ENCODE data around the gene AP5Z1.

AP5Z1 gene

DNA sequence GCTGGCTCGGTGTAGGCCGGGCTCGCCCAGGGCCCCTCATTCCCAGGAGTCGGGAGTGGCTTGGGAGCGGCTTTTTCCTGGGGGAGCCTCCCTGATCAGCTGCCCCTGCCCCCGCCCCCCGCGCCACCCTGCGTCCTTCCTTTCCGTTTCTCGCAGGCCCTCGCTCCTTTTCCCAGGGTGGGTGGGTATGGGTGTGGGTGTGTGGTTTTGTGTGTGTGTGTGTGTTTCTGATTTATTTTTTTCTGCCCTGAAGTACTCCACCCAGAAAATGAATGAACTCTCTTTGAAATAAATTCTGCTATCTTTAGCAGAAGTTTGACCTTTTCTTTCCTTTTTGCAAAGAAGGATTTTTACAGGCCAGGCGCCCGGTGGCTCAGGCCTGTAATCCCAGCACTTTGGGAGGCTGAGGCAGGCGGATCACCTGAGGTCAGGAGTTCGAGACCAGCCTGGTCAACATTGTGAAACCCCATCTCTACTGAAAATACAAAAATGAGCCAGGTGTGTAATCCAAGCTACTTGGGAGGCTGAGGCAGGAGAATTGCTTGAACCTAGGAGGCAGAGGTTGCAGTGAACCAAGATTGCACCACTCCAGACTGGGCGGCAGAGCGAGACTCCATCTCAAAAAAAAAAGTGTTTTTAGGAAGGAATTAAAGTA lies 30.0 kb upstream of the AP5Z1 start:
- no peak for DNase-seq (ENCODE audit: low read depth, low spot score)

DNA sequence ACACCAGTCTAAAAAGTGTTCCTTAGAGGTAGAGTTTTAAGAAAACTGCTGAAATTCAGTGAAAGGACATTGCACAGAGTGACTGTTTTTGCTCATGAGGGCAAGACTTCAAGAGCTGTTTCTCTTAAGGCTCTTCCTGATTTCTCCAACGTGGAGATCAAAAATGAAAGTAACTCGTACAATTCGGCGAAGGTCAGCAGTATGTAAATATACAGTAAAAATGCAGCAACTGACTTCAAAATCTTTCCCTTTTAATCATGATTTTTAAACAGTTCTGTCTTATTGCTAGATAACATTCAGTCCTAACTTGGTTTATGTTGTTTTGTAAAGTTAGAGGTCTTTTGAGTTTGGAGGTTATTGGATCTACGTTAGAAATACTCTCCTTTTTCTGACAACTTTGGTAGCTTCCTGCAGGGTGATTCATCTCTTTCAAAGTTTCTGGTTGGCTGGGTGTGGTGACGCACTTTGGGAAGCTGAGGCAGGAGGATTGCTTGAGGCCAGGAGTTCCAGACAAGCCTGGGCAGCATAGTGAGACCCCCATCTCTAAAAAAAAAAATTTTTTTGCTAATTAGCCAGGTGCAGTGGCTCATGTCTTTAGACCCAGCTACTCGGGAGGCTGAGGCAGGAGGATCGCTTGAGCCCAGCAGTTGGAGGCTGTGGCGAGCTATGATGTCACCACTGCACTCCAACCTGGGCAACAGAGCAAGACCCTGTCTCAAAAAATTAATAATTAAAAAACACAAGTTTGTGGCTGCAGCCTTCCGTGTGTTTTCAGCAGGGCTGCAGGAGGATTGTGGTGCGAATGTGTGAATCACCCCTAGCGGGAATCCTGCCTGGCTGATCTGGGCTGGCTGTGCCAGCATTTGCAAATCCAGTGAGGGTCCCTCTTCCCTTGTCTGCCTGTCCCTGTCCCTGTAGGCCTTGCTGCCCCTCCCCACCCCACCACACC lies 29.2 kb upstream of the AP5Z1 start:
- peak; percentile 24 for DNase-seq (ENCODE audit: low read depth, low spot score)
- H3K27ac ChIP-seq: peak overlapping the region; percentile 98

More for the DNA sequence above, 30.0 kb upstream of the AP5Z1 start:
- H3K27ac ChIP-seq: peak overlapping the region; percentile 98

GRCh38 chr7:4747013-4747412 lies 28.4 kb upstream of the AP5Z1 start:
- no peak for DNase-seq (ENCODE audit: low read depth, low spot score)
- H3K27ac ChIP-seq: peak overlapping the region; percentile 98

DNA sequence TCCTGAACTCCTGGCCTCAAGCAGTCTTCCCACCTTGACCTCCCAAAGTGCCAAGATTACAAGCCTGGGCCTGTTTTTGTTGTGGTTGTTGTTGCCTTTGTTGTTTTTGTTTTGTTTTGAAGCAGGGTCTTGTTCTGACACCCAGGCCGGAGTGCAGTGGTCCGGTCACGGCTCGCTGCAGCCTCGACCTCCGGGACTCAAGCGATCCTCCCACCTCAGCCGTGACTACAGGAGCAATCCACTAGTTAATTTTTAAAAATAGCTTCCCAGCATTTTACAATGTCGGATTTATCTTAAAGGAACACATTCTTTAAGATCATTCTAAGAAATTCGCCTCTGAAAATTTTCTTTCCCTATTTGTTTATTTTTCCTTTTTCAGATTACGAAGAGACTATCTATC lies 27.7 kb upstream of the AP5Z1 start:
- no peak for DNase-seq (ENCODE audit: low read depth, low spot score)
- no peak overlapping the region for H3K27ac ChIP-seq

DNA sequence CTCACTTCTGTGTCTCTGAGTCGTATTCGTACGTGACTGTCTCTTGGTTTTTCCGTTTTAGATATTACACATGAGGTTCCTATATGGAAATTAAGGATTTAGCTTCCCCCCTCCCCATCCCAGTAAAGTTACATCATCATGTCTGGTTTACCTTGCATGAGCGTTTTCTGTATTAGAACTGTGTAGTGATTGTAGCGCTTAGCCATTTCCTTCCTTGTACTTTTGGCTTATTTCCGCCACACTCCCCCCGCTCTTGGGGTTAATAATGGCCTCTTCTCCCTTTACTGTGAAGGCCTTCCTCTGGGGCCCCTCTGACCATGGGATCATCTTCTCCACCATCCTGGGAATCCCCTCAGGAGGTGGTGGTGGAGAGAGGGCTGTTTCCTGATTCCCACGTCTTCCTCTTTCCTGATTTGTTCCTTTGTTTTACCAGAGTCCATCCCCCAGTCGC lies 27.2 kb upstream of the AP5Z1 start:
- no peak for DNase-seq (ENCODE audit: low read depth, low spot score)
- H3K27ac ChIP-seq: no peak overlapping the region

GRCh38 chr7:4749363-4749762 lies 26.1 kb upstream of the AP5Z1 start:
- DNase-seq (ENCODE audit: low read depth, low spot score): no peak
- H3K27ac ChIP-seq: no peak overlapping the region

- H3K27ac ChIP-seq: no peak overlapping the region
- DNase-seq (ENCODE audit: low read depth, low spot score): no peak
These were observed 25.6 kb upstream of the AP5Z1 start for GRCh38 chr7:4749798-4750197.

DNA sequence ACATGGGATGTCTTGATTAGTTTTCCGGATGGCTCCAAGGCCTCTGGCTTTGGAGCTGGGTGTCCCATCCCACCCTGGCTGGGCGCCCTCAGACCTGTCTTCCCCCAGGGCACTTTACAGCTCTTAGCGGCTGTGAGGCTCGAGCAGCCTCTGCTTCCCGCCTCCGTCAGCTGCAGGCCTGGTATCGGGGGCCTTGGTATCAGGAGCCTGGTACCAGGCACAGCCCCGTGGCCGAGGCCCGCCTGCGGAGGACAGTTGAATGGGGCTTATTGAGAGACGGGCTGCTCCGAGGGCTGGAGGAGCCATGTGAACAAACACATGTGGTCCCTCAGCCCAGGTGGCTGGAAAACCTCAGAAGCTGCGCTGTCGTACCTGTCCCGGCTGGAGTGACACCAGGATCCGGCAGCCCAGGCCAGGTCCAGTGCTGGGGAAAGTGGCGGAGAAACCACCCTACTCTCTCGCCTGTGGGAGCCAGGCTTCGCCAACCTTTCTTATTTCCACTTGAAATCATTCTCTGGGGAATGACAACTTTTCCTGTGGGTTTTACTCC lies 23.9 kb upstream of the AP5Z1 start:
- no peak overlapping the region for H3K27ac ChIP-seq
- DNase-seq (ENCODE audit: low read depth, low spot score): no peak

- no peak for DNase-seq (ENCODE audit: low read depth, low spot score)
- H3K27ac ChIP-seq: no peak overlapping the region
These were observed 21.6 kb upstream of the AP5Z1 start for GRCh38 chr7:4753598-4754432.

DNA sequence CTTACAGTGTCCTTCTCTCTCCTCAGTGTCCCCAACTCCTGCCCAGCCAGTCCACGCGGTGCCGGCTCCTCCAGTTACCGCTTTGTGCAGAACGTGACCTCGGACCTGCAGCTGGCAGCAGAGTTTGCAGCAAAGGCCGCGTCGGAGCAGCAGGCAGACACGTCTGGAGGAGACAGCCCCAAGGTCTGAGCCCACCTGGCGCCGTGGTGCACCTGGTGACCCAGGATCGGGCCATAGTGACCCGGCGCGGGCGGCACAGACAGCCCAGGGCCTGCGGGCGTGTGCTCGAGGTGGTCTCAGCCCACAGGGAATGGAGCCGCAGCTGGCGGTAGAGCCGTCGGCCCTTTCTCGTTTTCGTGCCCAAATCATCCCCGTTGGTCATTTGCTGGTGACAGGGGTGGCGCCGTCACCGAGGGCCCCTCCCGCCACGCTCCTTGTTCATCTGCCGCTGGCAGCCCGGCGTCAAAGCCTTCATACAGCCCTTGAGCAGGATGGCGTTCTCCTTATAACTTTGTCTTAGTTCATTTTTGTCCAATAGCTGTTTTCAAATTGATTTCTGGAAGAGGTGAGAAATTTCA lies 20.9 kb upstream of the AP5Z1 start:
- no peak overlapping the region for H3K27ac ChIP-seq
- DNase-seq (ENCODE audit: low read depth, low spot score): no peak

- no peak overlapping the region for H3K27ac ChIP-seq
- no peak for DNase-seq (ENCODE audit: low read depth, low spot score)
These were observed 20.4 kb upstream of the AP5Z1 start for GRCh38 chr7:4755045-4755444.

GRCh38 chr7:4758111-4758510 lies 17.3 kb upstream of the AP5Z1 start:
- H3K27ac ChIP-seq: no peak overlapping the region
- DNase-seq (ENCODE audit: low read depth, low spot score): no peak

DNA sequence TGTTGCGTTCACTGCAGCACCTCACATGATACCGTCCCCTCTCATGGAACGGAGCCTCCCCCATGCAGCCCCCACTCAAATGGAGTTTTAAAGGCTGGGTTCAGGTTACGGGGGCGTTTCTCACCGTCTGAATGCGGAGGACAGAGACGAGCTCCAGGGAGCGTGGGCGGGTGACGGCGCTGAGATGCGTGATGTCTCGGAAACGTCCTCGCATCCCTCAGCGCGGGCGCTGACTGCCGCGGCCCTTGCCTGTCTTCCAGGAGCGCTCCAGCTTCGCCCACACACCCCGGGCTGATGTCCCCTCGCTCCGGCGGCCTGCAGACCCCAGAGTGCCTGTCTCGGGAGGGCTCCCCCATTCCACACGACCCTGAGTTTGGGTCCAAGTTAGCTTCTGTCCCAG lies 16.6 kb upstream of the AP5Z1 start:
- no peak for DNase-seq (ENCODE audit: low read depth, low spot score)

DNA sequence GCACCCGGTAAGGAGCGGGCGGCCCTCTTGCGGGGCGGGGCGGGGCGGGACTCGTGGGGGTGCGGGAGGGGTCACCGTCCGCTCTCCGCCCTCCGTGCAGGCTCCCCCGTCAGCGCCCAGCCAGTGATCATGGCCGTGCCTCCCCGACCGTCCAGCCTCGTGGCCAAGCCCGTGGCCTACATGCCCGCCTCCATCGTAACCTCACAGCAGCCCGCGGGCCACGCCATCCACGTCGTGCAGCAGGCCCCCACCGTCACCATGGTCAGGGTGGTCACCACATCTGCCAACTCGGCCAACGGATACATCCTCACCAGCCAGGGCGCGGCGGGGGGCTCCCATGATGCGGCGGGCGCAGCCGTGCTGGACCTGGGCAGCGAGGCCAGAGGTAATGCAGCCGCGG lies 16.2 kb upstream of the AP5Z1 start:
- H3K27ac ChIP-seq: no peak overlapping the region
- no peak for DNase-seq (ENCODE audit: low read depth, low spot score)

More for the DNA sequence above, 16.6 kb upstream of the AP5Z1 start:
- no peak overlapping the region for H3K27ac ChIP-seq

DNA sequence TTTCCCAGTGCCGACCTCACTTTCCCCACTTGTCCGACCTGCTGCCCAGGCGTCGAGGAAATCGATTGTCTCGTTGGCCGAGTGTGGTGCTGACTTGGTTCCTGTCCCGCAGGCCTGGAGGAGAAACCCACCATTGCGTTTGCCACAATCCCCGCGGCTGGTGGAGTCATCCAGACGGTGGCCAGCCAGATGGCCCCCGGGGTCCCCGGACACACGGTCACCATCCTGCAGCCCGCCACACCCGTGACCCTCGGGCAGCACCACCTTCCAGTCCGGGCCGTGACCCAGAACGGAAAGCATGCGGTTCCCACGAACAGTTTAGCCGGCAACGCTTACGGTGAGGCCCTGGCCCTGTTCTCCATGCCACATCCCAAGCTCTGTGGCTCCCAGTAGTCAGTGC lies 14.5 kb upstream of the AP5Z1 start:
- DNase-seq (ENCODE audit: low read depth, low spot score): no peak
- H3K27ac ChIP-seq: no peak overlapping the region

DNA sequence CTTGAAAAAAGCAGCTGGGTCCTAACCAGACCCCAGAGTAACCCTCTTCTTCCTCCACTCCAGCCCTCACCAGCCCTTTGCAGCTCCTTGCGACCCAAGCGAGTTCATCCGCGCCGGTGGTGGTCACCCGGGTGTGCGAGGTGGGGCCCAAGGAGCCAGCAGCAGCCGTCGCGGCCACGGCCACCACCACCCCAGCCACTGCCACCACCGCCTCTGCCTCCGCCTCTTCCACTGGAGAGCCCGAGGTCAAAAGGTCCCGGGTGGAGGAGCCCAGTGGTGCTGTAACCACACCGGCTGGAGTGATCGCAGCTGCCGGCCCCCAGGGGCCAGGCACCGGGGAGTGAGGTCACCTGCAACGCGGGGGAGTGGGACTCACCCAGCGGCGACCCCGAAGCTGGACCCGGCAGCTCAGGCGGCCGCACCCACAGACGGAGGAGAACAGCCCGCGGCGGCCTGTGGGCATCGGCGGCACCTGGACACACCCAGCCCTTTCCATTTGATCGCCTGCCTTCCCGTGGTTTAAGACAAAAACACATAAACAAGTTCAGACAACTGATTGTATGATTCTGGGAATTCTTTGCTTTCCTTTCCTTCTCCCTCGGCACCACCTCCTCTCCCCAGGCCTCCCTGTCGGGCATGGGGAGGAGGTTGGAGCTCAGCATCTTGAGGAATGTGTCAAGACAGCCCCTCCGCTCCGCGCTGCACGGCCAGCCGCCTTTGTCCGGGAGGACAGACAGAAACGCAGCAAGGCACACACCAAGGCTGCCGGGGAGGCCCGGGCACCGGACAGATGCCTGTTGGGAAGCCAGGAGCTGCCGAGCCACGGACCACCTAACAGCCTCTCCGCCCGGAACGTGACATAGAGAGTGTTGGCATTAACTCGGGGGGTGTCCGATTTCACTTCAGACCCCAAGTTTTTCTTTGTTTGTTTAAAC lies 13.0 kb upstream of the AP5Z1 start:
- no peak overlapping the region for H3K27ac ChIP-seq
- no peak for DNase-seq (ENCODE audit: low read depth, low spot score)

DNA sequence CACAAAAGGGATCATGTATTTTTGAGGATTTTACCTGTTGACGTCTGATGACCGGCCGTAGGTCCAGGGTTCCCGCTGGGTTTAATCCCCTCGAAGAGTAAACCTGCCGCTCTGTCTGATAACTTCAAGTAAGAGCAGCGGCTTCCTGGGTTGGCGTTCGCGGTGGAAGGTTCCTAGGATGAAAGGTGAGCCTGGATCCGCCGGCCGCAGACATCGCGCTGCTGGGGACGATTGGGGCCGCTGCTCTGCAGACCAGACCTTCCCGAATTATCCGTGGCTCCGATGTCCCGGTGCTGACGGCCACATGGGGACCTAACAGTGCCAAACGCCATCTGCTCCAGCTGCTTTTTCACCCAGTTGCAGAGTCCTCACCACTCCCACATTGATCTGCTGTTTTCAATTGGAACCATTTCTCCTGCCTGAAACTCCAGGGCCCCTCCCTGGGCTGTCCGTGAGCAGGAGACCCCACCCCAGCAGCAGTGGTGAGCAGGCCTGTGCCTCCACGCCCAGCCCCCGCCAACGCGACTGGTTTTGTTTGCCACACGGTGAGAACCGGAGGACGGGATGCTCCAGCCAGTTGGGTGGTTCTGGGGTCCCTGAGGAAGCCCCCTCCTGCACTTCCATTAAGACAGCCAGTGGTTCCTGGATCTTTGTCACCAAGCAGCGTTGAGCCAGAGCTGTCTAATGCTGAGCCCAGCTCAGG lies 12.2 kb upstream of the AP5Z1 start:
- no peak overlapping the region for H3K27ac ChIP-seq
- no peak for DNase-seq (ENCODE audit: low read depth, low spot score)

GRCh38 chr7:4763794-4764185 lies 11.6 kb upstream of the AP5Z1 start:
- H3K27ac ChIP-seq: no peak overlapping the region
- no peak for DNase-seq (ENCODE audit: low read depth, low spot score)

All from epithelial cell of prostate (primary cell).